HCT116 (cell line): ENCODE measurements around the gene IL18.

Source experiments
- ELF1 ChIP-seq: IDR thresholded peaks from 2 replicates; pipeline ENCODE4 v1.6.1; 2012; ENCODE audit warnings: low read depth, borderline replicate concordance
- POLR2A ChIP-seq: IDR thresholded peaks from 2 replicates; pipeline ENCODE4 v1.7.0; 2011; ENCODE audit warnings: borderline replicate concordance; ENCODE audit not compliant: insufficient read depth, insufficient read length; ENCODE audit errors: extremely low read depth
- POLR2AphosphoS5 ChIP-seq: IDR thresholded peaks from 2 replicates; pipeline ENCODE4 v1.6.1; 2011; ENCODE audit warnings: mild to moderate bottlenecking, low read depth, low read length, moderate library complexity
- SIN3A ChIP-seq: IDR thresholded peaks from 2 replicates; pipeline ENCODE4 v1.6.1; 2012; ENCODE audit warnings: low read depth
- TF ChIP-seq, protein P1 (sequence below): IDR thresholded peaks from 2 replicates; pipeline ENCODE4 v1.6.1; 2012
- TF ChIP-seq, protein P2 (sequence below): IDR thresholded peaks from 2 replicates; pipeline ENCODE4 v1.6.1; 2011; ENCODE audit warnings: mild to moderate bottlenecking, low read length, moderate library complexity; ENCODE audit not compliant: insufficient replicate concordance; ENCODE audit errors: extremely low read depth
- TF ChIP-seq, protein P3 (sequence below), 3 experiments: fragments of 200-600 bp in 1 of 3; sonication (generic) in 1 of 3; IDR thresholded peaks in 2 of 3; conservative IDR thresholded peaks in 1 of 3; 2 replicates each; pipeline ENCODE4 v1.5.1; 2012 to 2017; ENCODE audit warnings: low read depth in 2 of 3, low read length in 2 of 3, antibody characterized with exemption in 1 of 3, borderline replicate concordance in 1 of 3, control low read depth in 1 of 3, mild to moderate bottlenecking in 1 of 3, mixed read lengths in 1 of 3, mixed run types in 1 of 3, moderate library complexity in 1 of 3; ENCODE audit not compliant: insufficient read depth in 1 of 3
- TF ChIP-seq, protein P4 (sequence below): IDR thresholded peaks from 2 replicates; pipeline ENCODE4 v1.6.1; 2012; ENCODE audit warnings: low read depth

DNA sequence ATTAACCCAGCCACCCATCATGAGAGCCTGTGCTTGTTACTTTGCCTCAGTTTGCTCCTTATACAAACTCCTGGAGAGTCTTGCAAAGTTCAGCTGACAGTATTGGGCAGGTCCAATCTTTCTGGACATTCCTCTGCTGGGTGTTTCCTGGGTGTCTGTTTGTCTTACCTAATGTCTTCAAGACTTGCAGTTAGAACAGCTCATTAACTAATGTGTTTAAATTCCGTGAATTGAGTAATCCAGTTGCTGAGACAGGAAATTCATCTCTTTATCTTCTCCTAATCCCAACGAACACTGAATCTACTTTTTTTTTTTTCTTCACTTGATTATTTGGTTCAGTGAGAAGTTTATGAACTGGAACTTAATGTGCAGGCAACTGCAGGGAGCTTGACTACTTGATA lies 32.1 kb upstream of the IL18 start:
- TF ChIP-seq, protein P1, sequence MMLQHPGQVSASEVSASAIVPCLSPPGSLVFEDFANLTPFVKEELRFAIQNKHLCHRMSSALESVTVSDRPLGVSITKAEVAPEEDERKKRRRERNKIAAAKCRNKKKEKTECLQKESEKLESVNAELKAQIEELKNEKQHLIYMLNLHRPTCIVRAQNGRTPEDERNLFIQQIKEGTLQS: no peak
- TF ChIP-seq, protein P2, sequence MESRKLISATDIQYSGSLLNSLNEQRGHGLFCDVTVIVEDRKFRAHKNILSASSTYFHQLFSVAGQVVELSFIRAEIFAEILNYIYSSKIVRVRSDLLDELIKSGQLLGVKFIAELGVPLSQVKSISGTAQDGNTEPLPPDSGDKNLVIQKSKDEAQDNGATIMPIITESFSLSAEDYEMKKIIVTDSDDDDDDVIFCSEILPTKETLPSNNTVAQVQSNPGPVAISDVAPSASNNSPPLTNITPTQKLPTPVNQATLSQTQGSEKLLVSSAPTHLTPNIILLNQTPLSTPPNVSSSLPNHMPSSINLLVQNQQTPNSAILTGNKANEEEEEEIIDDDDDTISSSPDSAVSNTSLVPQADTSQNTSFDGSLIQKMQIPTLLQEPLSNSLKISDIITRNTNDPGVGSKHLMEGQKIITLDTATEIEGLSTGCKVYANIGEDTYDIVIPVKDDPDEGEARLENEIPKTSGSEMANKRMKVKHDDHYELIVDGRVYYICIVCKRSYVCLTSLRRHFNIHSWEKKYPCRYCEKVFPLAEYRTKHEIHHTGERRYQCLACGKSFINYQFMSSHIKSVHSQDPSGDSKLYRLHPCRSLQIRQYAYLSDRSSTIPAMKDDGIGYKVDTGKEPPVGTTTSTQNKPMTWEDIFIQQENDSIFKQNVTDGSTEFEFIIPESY: no peak
- TF ChIP-seq, protein P3, sequence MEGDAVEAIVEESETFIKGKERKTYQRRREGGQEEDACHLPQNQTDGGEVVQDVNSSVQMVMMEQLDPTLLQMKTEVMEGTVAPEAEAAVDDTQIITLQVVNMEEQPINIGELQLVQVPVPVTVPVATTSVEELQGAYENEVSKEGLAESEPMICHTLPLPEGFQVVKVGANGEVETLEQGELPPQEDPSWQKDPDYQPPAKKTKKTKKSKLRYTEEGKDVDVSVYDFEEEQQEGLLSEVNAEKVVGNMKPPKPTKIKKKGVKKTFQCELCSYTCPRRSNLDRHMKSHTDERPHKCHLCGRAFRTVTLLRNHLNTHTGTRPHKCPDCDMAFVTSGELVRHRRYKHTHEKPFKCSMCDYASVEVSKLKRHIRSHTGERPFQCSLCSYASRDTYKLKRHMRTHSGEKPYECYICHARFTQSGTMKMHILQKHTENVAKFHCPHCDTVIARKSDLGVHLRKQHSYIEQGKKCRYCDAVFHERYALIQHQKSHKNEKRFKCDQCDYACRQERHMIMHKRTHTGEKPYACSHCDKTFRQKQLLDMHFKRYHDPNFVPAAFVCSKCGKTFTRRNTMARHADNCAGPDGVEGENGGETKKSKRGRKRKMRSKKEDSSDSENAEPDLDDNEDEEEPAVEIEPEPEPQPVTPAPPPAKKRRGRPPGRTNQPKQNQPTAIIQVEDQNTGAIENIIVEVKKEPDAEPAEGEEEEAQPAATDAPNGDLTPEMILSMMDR (IDR thresholded peaks at IDR 0.05 in 2 of 3, conservative IDR thresholded peaks at IDR 0.05 in 1 of 3; ENCODE audit: borderline replicate concordance in 1 of 3, insufficient read depth in 1 of 3, low read depth in 2 of 3, low read length in 2 of 3): no peak
- TF ChIP-seq POLR2AphosphoS5 (no peak), POLR2A (no peak), SIN3A (no peak), ELF1 (no peak)
- TF ChIP-seq, protein P4, sequence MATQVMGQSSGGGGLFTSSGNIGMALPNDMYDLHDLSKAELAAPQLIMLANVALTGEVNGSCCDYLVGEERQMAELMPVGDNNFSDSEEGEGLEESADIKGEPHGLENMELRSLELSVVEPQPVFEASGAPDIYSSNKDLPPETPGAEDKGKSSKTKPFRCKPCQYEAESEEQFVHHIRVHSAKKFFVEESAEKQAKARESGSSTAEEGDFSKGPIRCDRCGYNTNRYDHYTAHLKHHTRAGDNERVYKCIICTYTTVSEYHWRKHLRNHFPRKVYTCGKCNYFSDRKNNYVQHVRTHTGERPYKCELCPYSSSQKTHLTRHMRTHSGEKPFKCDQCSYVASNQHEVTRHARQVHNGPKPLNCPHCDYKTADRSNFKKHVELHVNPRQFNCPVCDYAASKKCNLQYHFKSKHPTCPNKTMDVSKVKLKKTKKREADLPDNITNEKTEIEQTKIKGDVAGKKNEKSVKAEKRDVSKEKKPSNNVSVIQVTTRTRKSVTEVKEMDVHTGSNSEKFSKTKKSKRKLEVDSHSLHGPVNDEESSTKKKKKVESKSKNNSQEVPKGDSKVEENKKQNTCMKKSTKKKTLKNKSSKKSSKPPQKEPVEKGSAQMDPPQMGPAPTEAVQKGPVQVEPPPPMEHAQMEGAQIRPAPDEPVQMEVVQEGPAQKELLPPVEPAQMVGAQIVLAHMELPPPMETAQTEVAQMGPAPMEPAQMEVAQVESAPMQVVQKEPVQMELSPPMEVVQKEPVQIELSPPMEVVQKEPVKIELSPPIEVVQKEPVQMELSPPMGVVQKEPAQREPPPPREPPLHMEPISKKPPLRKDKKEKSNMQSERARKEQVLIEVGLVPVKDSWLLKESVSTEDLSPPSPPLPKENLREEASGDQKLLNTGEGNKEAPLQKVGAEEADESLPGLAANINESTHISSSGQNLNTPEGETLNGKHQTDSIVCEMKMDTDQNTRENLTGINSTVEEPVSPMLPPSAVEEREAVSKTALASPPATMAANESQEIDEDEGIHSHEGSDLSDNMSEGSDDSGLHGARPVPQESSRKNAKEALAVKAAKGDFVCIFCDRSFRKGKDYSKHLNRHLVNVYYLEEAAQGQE: no peak
